H1 (cell line): Measurements from ENCODE around the gene TEX38. TPM values are rescaled to one million over a fixed set of nuclear protein-coding genes. Genes with fewer than 3 reads are reported as not detected.

Experiments used
- CTCF ChIA-PET: fragments of 300-600 bp; sonication (Branson Sonifier 250); formaldehyde crosslinking; loops from one replicate; lab custom pipeline; 2021; ENCODE audit not compliant: partially characterized antibody; lab: Charles Lee
- POLR2A ChIA-PET: fragments of 300-600 bp; sonication (Branson Sonifier 250); formaldehyde crosslinking; loops from one replicate; lab custom pipeline; 2021; ENCODE audit warnings: inconsistent platforms; ENCODE audit not compliant: partially characterized antibody; lab: Charles Lee
- DNase-seq, 2 experiments: peaks; one replicate each; pipeline versions ENCODE4 v3.0.0 to v3.0.0-alpha.2; 2010 to 2022; ENCODE audit warnings: low spot score in 2 of 2, low read depth in 1 of 2, mixed read lengths in 1 of 2
- FAIRE-seq: peaks from 2 replicates; lab custom pipeline; 2011; peaks lifted over from hg19 to GRCh38; lab: Jason Lieb, UNC
- H2AFZ ChIP-seq: 2 replicates; pipeline ENCODE4 v1.8.1; 2012; ENCODE audit warnings: low read length, inconsistent platforms
- H2AK5ac ChIP-seq: 2 replicates; pipeline ENCODE4 v1.6.1; 2013; ENCODE audit warnings: low read depth, low read length
- H2BK120ac ChIP-seq: replicated peaks from 2 replicates; pipeline ENCODE3; 2013; ENCODE audit warnings: low read depth, low read length, inconsistent platforms
- H2BK12ac ChIP-seq: 2 replicates; pipeline ENCODE4 v1.6.1; 2013; ENCODE audit warnings: low read depth, low read length
- H2BK15ac ChIP-seq: 2 replicates; pipeline ENCODE4 v1.6.1; 2013; ENCODE audit warnings: low read length
- H2BK20ac ChIP-seq: 2 replicates; pipeline ENCODE4 v1.6.1; 2013; ENCODE audit warnings: low read length
- H2BK5ac ChIP-seq: 2 replicates; pipeline ENCODE4 v1.6.1; 2013; ENCODE audit warnings: low read depth, low read length
- H3K14ac ChIP-seq: 2 replicates; pipeline ENCODE4 v1.6.1; 2013; ENCODE audit warnings: inconsistent platforms; ENCODE audit not compliant: insufficient read length
- H3K18ac ChIP-seq: 2 replicates; pipeline ENCODE4 v1.6.1; 2013; ENCODE audit warnings: low read length; ENCODE audit errors: extremely low read depth
- H3K23ac ChIP-seq: 2 replicates; pipeline ENCODE4 v1.6.1; 2013; ENCODE audit warnings: inconsistent platforms; ENCODE audit not compliant: insufficient read length
- H3K23me2 ChIP-seq: 2 replicates; pipeline ENCODE4 v1.6.1; 2013; ENCODE audit warnings: low read depth, low read length
- H3K27ac ChIP-seq: 2 replicates; pipeline ENCODE4 v1.6.1; 2011; ENCODE audit warnings: low read depth, low read length, inconsistent platforms
- H3K27me3 ChIP-seq, 4 experiments: replicated peaks in 1 of 4; 1 replicate in 1 of 4; 2 replicates in 3 of 4; pipeline versions ENCODE4 v1.6.1 to v1.8.1; 2011 to 2013; ENCODE audit warnings: low read length in 3 of 4, mild to moderate bottlenecking in 3 of 4, inconsistent platforms in 2 of 4, mixed read lengths in 2 of 4, moderate library complexity in 1 of 4; ENCODE audit not compliant: control insufficient read depth in 3 of 4, insufficient read depth in 3 of 4; ENCODE audit errors: extremely low read depth in 1 of 4
- H3K36me3 ChIP-seq, 4 experiments: 2 replicates each; pipeline versions ENCODE4 v1.6.1 to v1.8.1; 2011 to 2013; ENCODE audit warnings: mild to moderate bottlenecking in 4 of 4, low read length in 3 of 4, moderate library complexity in 2 of 4, control low read depth in 1 of 4, inconsistent platforms in 1 of 4; ENCODE audit not compliant: insufficient read depth in 4 of 4, control insufficient read depth in 2 of 4
- H3K4ac ChIP-seq: replicated peaks from 2 replicates; pipeline ENCODE3; 2013; ENCODE audit warnings: low read length, low read depth, mixed read lengths, inconsistent platforms; ENCODE audit not compliant: insufficient read length
- H3K4me1 ChIP-seq, 4 experiments: replicated peaks in 1 of 4; 1 replicate in 1 of 4; 2 replicates in 3 of 4; pipeline versions ENCODE4 v1.6.1 to v1.8.1; 2011 to 2013; ENCODE audit warnings: low read length in 3 of 4, inconsistent platforms in 2 of 4, mixed read lengths in 1 of 4; ENCODE audit not compliant: insufficient read depth in 4 of 4, control insufficient read depth in 3 of 4
- H3K4me2 ChIP-seq, 2 experiments: 2 replicates each; pipeline versions ENCODE4 v1.6.1 to v1.8.1; 2011 to 2013; ENCODE audit warnings: low read depth in 2 of 2, low read length in 2 of 2, control low read depth in 1 of 2, inconsistent platforms in 1 of 2, mild to moderate bottlenecking in 1 of 2; ENCODE audit not compliant: insufficient read depth in 1 of 2
- H3K4me3 ChIP-seq, 4 experiments: fragments of 200-600, 300-600 bp in 1 of 4; sonication (generic), shearing (Covaris generic), sonication (Bioruptor Twin) in 1 of 4; 2 replicates each; pipeline versions ENCODE4 v1.5.1 to v1.8.1; 2011 to 2016; ENCODE audit warnings: low read length in 4 of 4, low read depth in 3 of 4, control low read depth in 2 of 4, inconsistent platforms in 2 of 4, mild to moderate bottlenecking in 2 of 4, mixed read lengths in 1 of 4, moderate library complexity in 1 of 4; ENCODE audit not compliant: insufficient read depth in 2 of 4; ENCODE audit errors: extremely low read depth in 1 of 4
- H3K56ac ChIP-seq: replicated peaks from 2 replicates; pipeline ENCODE3; 2013; ENCODE audit warnings: low read depth, mild to moderate bottlenecking, mixed read lengths, low read length, inconsistent platforms; ENCODE audit not compliant: insufficient read length
- H3K79me1 ChIP-seq: 2 replicates; pipeline ENCODE4 v1.6.1; 2013; ENCODE audit warnings: low read depth, low read length, control low read depth
- H3K79me2 ChIP-seq, 2 experiments: 2 replicates each; pipeline versions ENCODE4 v1.6.1 to v1.8.1; 2012 to 2013; ENCODE audit warnings: low read length in 2 of 2, mild to moderate bottlenecking in 2 of 2, inconsistent platforms in 1 of 2; ENCODE audit not compliant: insufficient read depth in 2 of 2, control insufficient read depth in 1 of 2
- H3K9ac ChIP-seq, 4 experiments: replicated peaks in 1 of 4; 1 replicate in 1 of 4; 2 replicates in 3 of 4; pipeline versions ENCODE4 v1.6.1 to v1.8.1; 2011 to 2013; ENCODE audit warnings: low read depth in 3 of 4, low read length in 3 of 4, control low read depth in 2 of 4, mild to moderate bottlenecking in 2 of 4, moderate library complexity in 2 of 4, inconsistent platforms in 1 of 4; ENCODE audit errors: extremely low read depth in 1 of 4
- H3K9me3 ChIP-seq, 2 experiments: 2 replicates each; pipeline versions ENCODE4 v1.6.1 to v1.8.1; 2012 to 2013; ENCODE audit warnings: mild to moderate bottlenecking in 2 of 2, moderate library complexity in 2 of 2, control low read depth in 1 of 2, inconsistent platforms in 1 of 2, low read depth in 1 of 2, low read length in 1 of 2, mixed read lengths in 1 of 2; ENCODE audit not compliant: insufficient read depth in 2 of 2
- H4K20me1 ChIP-seq, 2 experiments: replicated peaks in 1 of 2; 2 replicates each; pipeline versions ENCODE3 to v1.8.1; 2011 to 2013; ENCODE audit warnings: inconsistent platforms in 2 of 2, low read length in 2 of 2, mild to moderate bottlenecking in 1 of 2; ENCODE audit not compliant: insufficient read depth in 2 of 2, control insufficient read depth in 1 of 2
- H4K5ac ChIP-seq: 2 replicates; pipeline ENCODE4 v1.6.1; 2013; ENCODE audit warnings: low read length, low read depth, mixed read lengths, inconsistent platforms; ENCODE audit not compliant: insufficient read length
- H4K8ac ChIP-seq: 2 replicates; pipeline ENCODE4 v1.8.0; 2013; ENCODE audit warnings: mild to moderate bottlenecking, moderate library complexity, low read length, inconsistent platforms; ENCODE audit not compliant: insufficient read depth; ENCODE audit errors: extremely low read depth
- H4K91ac ChIP-seq: replicated peaks from 2 replicates; pipeline ENCODE3; 2013; ENCODE audit warnings: low read length, mixed read lengths, inconsistent platforms; ENCODE audit not compliant: insufficient read length
- ASH2L ChIP-seq: fragments of 200-600, 300-600 bp; sonication (generic); IDR thresholded peaks from one replicate; pipeline ENCODE4 v1.7.1; 2017; ENCODE audit warnings: low read length
- BACH1 ChIP-seq: IDR thresholded peaks from 2 replicates; pipeline ENCODE4 v1.6.1; 2012; ENCODE audit warnings: low read length, improper control_type of control experiment
- BRCA1 ChIP-seq: IDR thresholded peaks from 2 replicates; pipeline ENCODE4 v1.6.1; 2012; ENCODE audit warnings: low read depth, low read length, improper control_type of control experiment
- CBX5 ChIP-seq: fragments of 300-800, 300-1000 bp; sonication (generic); IDR thresholded peaks from 2 replicates; pipeline ENCODE4 v1.7.1; 2016; ENCODE audit warnings: antibody characterized with exemption, low read length, low read depth
- CBX8 ChIP-seq: fragments of 300-800, 300-1000 bp; sonication (generic); IDR thresholded peaks from 2 replicates; pipeline ENCODE4 v1.7.1; 2016; ENCODE audit warnings: low read depth, low read length, borderline replicate concordance
- CHD2 ChIP-seq: IDR thresholded peaks from 2 replicates; pipeline ENCODE4 v1.6.1; 2012; ENCODE audit warnings: low read length, improper control_type of control experiment
- EGR1 ChIP-seq: IDR thresholded peaks from 2 replicates; pipeline ENCODE4 v1.6.1; 2011; ENCODE audit warnings: low read depth, low read length, borderline replicate concordance
- JUN ChIP-seq: IDR thresholded peaks from 2 replicates; pipeline ENCODE4 v1.6.1; 2011; ENCODE audit warnings: low read depth, mild to moderate bottlenecking, improper control_type of control experiment, low read length
- POU5F1 ChIP-seq: IDR thresholded peaks from 2 replicates; pipeline ENCODE4 v1.6.1; 2011; ENCODE audit warnings: low read depth, mild to moderate bottlenecking, low read length, moderate library complexity
- SP1 ChIP-seq: IDR thresholded peaks from 2 replicates; pipeline ENCODE4 v1.6.1; 2011; ENCODE audit warnings: low read depth, low read length
- SP2 ChIP-seq: IDR thresholded peaks from 2 replicates; pipeline ENCODE4 v1.6.1; 2012; ENCODE audit warnings: mild to moderate bottlenecking, low read length, inconsistent platforms
- SUZ12 ChIP-seq: fragments of 200-600 bp; sonication (generic); IDR thresholded peaks from 2 replicates; pipeline ENCODE4 v1.6.1; 2012; ENCODE audit warnings: mild to moderate bottlenecking, inconsistent platforms, low read length, moderate library complexity, mixed read lengths
- TBP ChIP-seq: IDR thresholded peaks from 2 replicates; pipeline ENCODE4 v1.6.1; 2011; ENCODE audit warnings: low read depth, low read length, improper control_type of control experiment
- TCF12 ChIP-seq: IDR thresholded peaks from 2 replicates; pipeline ENCODE4 v1.6.1; 2011; ENCODE audit warnings: low read depth, mild to moderate bottlenecking, low read length
- USF2 ChIP-seq: IDR thresholded peaks from 2 replicates; pipeline ENCODE4 v1.6.1; 2011; ENCODE audit warnings: low read length, improper control_type of control experiment
- WGBS, 2 experiments: shearing (Covaris generic) in 1 of 2; methylation state at CpG; one replicate each; pipeline versions ENCODE4 v1.1.6 to v1.1.7; 2013 to 2015; ENCODE audit warnings: low lambda C conversion rate in 2 of 2, mixed read lengths in 2 of 2, inconsistent platforms in 1 of 2, low coverage in 1 of 2, missing lambda C conversion rate in 1 of 2; ENCODE audit not compliant: insufficient replicate concordance in 2 of 2, insufficient coverage in 1 of 2, insufficient read length in 1 of 2; ENCODE audit errors: extremely low coverage in 1 of 2, missing lambda C conversion rate in 1 of 2; 5-methylcytosine and 5-hydroxymethylcytosine counted together
- polyA plus RNA-seq, 7 experiments: library from polyadenylated mRNA; depleted of rRNA in 3 of 7; stranded (reverse) in 5 of 7; unstranded in 2 of 7; fragments of >200 nt in 5 of 7; fragments of 200-250 nt in 2 of 7; gene quantifications; 1 replicate in 5 of 7; 2 replicates in 1 of 7; 4 replicates in 1 of 7; pipeline versions ENCODE4 v1.2.1 to v1.2.3, GENCODE V29; 2011 to 2013; ENCODE audit warnings: missing spikeins in 2 of 7, mixed read lengths in 2 of 7
- total RNA-seq: library from RNA; stranded (reverse); fragmentation: NEBNext Ultra II Directional; extraction: Animal tissue kit (Norgen Biotek cat#: 25700); gene quantifications from 2 replicates; pipeline ENCODE4 v1.2.1, GENCODE V29; 2021

TEX38 gene
- total and polyA plus RNA-seq, 2 of the 8 experiments (the other 6 are each of a cell fraction or from before 2014, with no cell fraction given): 0.33 TPM; not detected in 1

- DNase-seq (no peak), FAIRE-seq (peak; percentile 24)
- H3K14ac ChIP-seq: no peak overlapping the region
- H3K4ac ChIP-seq: no peak overlapping the region
- H3K18ac ChIP-seq: no peak overlapping the region
- H2BK15ac ChIP-seq: no peak overlapping the region
- no peak overlapping the region for H2BK12ac ChIP-seq
- no peaks in the 10 kb centered on the region for H3K79me2 ChIP-seq
- H3K23me2 ChIP-seq: no peaks in the 10 kb centered on the region
- no peak overlapping the region for H3K4me3 ChIP-seq
- H4K5ac ChIP-seq: no peak overlapping the region
- no peaks in the 10 kb centered on the region for H4K20me1 ChIP-seq
- no peak overlapping the region for H2AK5ac ChIP-seq
- ChIA-PET CTCF (interaction anchor here (0.6 kb wide), 1 partner anchor 59 kb away, joined by 3 read pairs; no protein-coding TSS in a partner anchor), POLR2A (interaction anchor here (1.3 kb wide), 1 partner anchor 21 kb away, joined by 3 read pairs; the partner anchor contains the start of gene ATPAF1)
- no peaks in the 10 kb centered on the region for H3K9me3 ChIP-seq
- H4K91ac ChIP-seq: no peak overlapping the region
- H3K23ac ChIP-seq: no peak overlapping the region
- H3K56ac ChIP-seq: no peak overlapping the region
- no peaks in the 10 kb centered on the region for H3K4me1 ChIP-seq
- no peak overlapping the region for H3K4me2 ChIP-seq
- no peak overlapping the region for H3K27ac ChIP-seq
- H3K9ac ChIP-seq: no peak overlapping the region
- 89% methylated on average over 2 of the region's 2 CpGs; no CpG with 5 or more reads in 1 of the 2 experiments for WGBS, 2 experiments
- no peak overlapping the region for H2BK120ac ChIP-seq
- H2AFZ ChIP-seq: no peak overlapping the region
- no peak overlapping the region for H4K8ac ChIP-seq
- H3K27me3 ChIP-seq: no peaks in the 10 kb centered on the region
- H2BK20ac ChIP-seq: no peak overlapping the region
- no peak overlapping the region for H2BK5ac ChIP-seq
- H3K79me1 ChIP-seq: no peaks in the 10 kb centered on the region
- TF ChIP-seq POU5F1: no peak
- TF ChIP-seq SP2: no peak
- TF ChIP-seq EGR1: no peak
- no peak for TF ChIP-seq SUZ12
- no peak for TF ChIP-seq CBX8
- TF ChIP-seq TBP: no peak
- no peak for TF ChIP-seq BACH1
- TF ChIP-seq USF2: no peak
- TF ChIP-seq ASH2L: no peak
- TF ChIP-seq JUN: no peak
- TF ChIP-seq SP1: no peak
- no peak for TF ChIP-seq CBX5
- no peak for TF ChIP-seq CHD2
- TF ChIP-seq TCF12: no peak
- TF ChIP-seq BRCA1: no peak
- H3K36me3 ChIP-seq: peaks cover 0 to 21% (median 10%) of the 10 kb centered on the region in 4 experiments; a peak in 4 of 8 replicates
These were observed 24.8 kb upstream of the TEX38 start for GRCh38 chr1:46646844-46647243.
